Measurements from ENCODE around the gene TFR2. TPM values are rescaled to one million over a fixed set of nuclear protein-coding genes. Genes with fewer than 3 reads are reported as not detected.

TFR2 gene
- total and polyA plus RNA-seq, 9 donors, result 0.22 to 2.2 (median 0.81) TPM

DNA sequence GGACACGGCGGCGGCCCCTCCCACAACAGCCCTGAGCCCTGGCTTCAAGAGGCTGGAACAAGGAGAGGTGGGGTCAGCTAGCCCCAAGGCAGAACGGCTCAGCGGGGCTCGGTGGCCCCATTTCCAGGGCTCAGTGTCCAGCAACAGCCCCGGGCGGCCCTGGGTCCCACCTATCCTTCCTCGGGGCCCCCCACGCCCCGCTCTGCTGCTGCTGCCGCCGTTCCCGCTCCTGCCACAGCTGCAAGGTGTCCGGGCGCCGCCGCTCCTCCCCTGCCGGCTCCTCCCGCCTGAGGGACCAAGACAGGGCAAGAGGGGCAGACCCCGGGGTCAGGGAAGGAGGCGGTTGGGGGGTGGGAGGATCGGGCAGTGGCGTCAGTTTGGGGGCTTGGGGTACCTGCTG is 64.2 kb downstream of the TFR2 start:
- Histone ChIP-seq H3K9me3 (replicated peaks; ENCODE audit: control insufficient read depth, low read depth, low read length) (no peaks in the 10 kb centered on the region), H3K27ac (ENCODE audit: low read length) (no peak overlapping the region), H3K4me1 (ENCODE audit: control insufficient read depth, insufficient read depth, low read length) (no peaks in the 10 kb centered on the region), H3K36me3 (ENCODE audit: control insufficient read depth, insufficient read depth, low read length) (peaks cover 80% of the 10 kb centered on the region), H3K4me3 (ENCODE audit: low read length) (no peak overlapping the region), H3K27me3 (ENCODE audit: control insufficient read depth, insufficient read depth, low read length) (peaks cover 7% of the 10 kb centered on the region)
- DNase-seq, result no peak
- WGBS (ENCODE audit: insufficient coverage), result 89% methylated on average over 12 of the region's 24 CpGs

DNA sequence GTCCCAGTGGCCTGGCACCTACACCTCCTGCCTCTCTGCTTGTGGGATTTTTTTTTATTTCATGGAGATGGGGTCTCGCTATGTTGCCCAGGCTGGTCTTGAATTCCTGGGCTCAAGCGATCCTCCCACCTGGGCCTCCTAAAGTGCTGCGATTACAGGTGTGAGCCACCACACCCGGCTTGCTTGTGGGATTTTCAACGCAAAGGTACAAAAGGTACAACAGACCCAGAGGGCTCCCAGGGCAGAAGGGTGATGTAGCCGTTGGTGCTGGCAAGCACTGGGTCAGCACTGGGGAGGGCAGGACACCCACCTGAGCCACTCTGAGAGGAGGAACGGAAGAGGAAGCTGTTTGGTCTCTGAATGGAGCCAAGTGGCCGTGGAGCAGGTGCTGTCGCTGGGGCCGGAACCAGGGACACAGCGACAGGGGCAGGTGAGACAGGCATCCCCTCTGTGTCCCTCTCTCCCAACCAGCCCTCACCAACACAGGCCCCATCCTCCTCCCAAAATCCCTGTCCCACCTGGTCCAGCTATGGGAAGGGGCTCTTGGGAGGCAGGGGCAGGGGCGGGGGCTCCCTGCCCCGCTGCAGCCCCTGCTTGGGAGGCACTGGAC is 64.9 kb downstream of the TFR2 start:
- peaks cover 74% of the 10 kb centered on the region for H3K36me3 ChIP-seq (ENCODE audit: control insufficient read depth, insufficient read depth, low read length)
- peaks cover 12% of the 10 kb centered on the region for H3K27me3 ChIP-seq (ENCODE audit: control insufficient read depth, insufficient read depth, low read length)
- H3K4me1 ChIP-seq (ENCODE audit: control insufficient read depth, insufficient read depth, low read length), result no peaks in the 10 kb centered on the region
- 82% methylated on average over 8 of the region's 13 CpGs for WGBS (ENCODE audit: insufficient coverage)
- no peaks in the 10 kb centered on the region for H3K9me3 ChIP-seq (replicated peaks; ENCODE audit: control insufficient read depth, low read depth, low read length)
- no peak overlapping the region for H3K27ac ChIP-seq (ENCODE audit: low read length)
- no peak for DNase-seq
- no peak overlapping the region for H3K4me3 ChIP-seq (ENCODE audit: low read length)

DNA sequence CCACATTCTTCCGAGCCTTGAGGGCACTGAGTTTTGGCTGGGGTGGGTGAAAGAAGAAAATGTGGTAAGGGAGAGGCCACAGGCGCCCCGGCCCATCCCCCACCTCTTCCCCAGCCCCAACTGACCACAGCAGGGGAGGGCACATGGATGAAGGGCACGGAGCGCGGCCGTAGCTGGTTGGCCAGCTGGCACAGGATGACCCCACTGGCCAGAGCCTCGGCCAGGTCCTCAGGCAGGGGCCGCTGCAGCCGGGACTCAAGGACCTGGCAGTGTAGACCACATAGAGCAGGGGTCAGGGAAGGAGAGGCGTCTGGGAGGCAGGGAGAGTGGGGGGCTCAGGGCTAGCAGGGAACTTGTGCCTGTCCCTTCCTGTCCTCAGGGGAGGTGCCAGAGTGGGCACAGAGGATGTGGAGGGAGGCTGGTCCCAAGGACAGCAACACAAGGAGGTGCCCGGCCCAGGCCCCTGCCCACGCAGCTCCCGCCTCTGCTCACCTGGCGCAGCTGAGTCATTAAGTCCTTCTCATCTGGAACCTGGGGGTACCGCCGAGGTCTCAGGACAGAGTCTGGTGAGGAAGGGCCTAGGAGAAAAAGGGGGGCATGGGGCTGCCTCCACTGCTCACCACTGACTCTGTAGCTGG is 65.5 kb downstream of the TFR2 start:
- H3K9me3 ChIP-seq (replicated peaks; ENCODE audit: control insufficient read depth, low read depth, low read length), result no peaks in the 10 kb centered on the region
- peaks cover 18% of the 10 kb centered on the region for H3K27me3 ChIP-seq (ENCODE audit: control insufficient read depth, insufficient read depth, low read length)

DNA sequence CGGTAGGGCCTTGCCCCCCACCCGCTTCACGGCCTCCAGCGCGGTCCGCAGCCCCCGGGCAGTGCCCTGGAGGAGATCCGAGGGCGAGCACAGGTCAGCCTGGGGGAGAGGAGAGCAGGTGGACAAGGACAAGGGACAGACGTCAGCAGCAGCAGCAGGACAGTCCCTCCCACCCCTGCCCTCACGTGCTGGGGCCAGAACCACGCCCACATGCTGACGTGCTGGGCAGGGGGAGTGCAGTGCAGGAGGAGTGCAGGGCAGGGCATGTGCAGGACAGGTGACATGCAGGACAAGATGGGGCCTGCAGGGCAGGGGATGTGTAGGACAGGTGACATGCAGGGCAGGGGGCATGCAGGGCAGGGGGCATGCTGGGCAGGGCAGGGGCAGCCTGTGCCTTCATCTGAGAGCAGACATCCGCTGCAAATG is 66.1 kb downstream of the TFR2 start:
- H3K27ac ChIP-seq (ENCODE audit: low read length), result no peak overlapping the region
- no peaks in the 10 kb centered on the region for H3K9me3 ChIP-seq (replicated peaks; ENCODE audit: control insufficient read depth, low read depth, low read length)
- H3K4me1 ChIP-seq (ENCODE audit: control insufficient read depth, insufficient read depth, low read length), result peaks cover 2% of the 10 kb centered on the region
- WGBS (ENCODE audit: insufficient coverage), result 85% methylated on average over 11 of the region's 14 CpGs
- DNase-seq, result peak; percentile 5
- no peak overlapping the region for H3K4me3 ChIP-seq (ENCODE audit: low read length)
- H3K27me3 ChIP-seq (ENCODE audit: control insufficient read depth, insufficient read depth, low read length), result peaks cover 25% of the 10 kb centered on the region
- H3K36me3 ChIP-seq (ENCODE audit: control insufficient read depth, insufficient read depth, low read length), result peaks cover 62% of the 10 kb centered on the region

More for the DNA sequence above, 65.5 kb downstream of the TFR2 start:
- 88% methylated on average over 9 of the region's 17 CpGs for WGBS (ENCODE audit: insufficient coverage)
- H3K4me3 ChIP-seq (ENCODE audit: low read length), result no peak overlapping the region
- H3K4me1 ChIP-seq (ENCODE audit: control insufficient read depth, insufficient read depth, low read length), result no peaks in the 10 kb centered on the region
- no peak for DNase-seq
- peaks cover 68% of the 10 kb centered on the region for H3K36me3 ChIP-seq (ENCODE audit: control insufficient read depth, insufficient read depth, low read length)
- no peak overlapping the region for H3K27ac ChIP-seq (ENCODE audit: low read length)

DNA sequence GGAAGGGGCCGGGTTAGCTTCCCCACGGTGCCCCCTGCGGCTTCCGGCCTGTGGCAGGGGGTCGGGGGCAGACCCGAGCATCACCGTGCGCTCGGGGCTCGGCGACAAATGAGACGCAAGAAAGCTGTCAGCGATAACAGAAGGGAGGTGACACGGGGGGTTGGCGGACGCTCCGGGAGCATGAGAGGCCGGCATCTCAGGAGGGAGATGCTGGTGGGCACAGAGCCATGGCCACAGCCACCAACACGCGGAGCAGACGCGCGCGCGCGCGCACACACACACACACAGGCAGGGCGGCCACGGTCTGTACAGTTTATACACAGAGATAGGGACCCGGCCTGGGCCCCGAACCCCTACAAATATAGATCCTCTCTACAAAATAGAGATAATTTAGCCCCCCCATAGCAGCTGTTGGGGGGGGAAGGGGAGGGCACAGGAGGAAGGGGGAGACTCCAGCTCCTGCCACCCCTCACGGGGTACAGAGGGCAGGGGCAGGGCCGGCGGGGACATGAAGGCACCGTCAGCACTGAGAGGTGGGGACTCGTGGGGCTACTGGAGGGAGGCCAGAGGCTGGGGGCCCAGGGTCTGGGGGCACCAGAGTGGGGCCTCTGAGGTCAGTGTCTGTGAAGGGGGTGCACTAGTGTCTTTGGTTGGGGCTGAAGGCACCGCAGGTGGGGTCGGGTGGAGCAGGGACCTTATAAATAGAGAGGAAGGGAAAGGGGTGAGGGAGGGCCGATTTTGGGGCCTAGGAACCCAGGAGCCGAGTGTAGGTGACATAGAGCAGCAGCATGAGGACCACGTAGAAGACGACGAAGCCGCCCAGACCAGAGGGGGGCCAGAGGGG is 66.8 kb downstream of the TFR2 start:
- H3K4me1 ChIP-seq (ENCODE audit: control insufficient read depth, insufficient read depth, low read length), result peaks cover 9% of the 10 kb centered on the region
- H3K9me3 ChIP-seq (replicated peaks; ENCODE audit: control insufficient read depth, low read depth, low read length), result no peaks in the 10 kb centered on the region
- WGBS (ENCODE audit: insufficient coverage), result 85% methylated on average over 21 of the region's 44 CpGs
- H3K4me3 ChIP-seq (ENCODE audit: low read length), result no peak overlapping the region
- H3K27ac ChIP-seq (ENCODE audit: low read length), result no peak overlapping the region
- peaks cover 55% of the 10 kb centered on the region for H3K36me3 ChIP-seq (ENCODE audit: control insufficient read depth, insufficient read depth, low read length)
- DNase-seq, result no peak
- peaks cover 31% of the 10 kb centered on the region for H3K27me3 ChIP-seq (ENCODE audit: control insufficient read depth, insufficient read depth, low read length)

DNA sequence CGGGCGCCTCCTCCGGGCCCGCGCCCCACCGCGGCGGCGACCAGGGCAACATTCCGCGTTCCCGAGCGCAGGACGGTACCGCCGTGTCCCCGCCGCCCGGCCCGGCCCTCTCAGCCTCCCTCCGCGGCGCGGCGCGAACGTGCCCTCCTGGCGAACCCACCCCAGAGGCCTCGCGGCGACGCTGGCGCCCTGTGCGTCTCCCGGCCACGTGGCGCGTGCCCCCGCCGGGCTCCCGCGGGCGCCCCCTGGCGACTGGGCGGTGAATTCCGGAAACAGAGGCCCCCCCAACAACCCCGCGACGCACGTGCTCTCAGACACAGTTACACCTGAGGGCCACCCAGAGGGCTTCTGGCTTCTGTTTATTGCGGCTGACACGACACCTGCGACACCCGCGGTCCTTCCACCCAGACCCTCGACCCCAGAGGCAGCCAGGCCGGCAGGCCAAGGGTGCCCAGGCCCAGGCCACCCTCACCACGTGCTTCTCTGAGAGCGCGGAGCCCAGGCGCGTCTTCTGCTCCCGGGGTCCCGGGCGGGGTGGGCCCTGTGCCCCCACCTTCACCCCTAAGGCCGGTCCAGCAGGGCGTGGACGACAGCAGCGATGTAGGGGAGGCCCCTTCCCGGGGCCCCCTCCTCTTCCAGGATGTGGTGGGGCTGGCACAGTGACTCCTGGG is 67.5 kb downstream of the TFR2 start, which contains the start of gene SAP25:
TSS of gene SAP25 (minus strand) at position 210 of the 671 bp plus-strand sequence. CDS start at position 52, 158 bp downstream.
- Histone ChIP-seq H3K4me3 (ENCODE audit: low read length) (no peak within 1 kb of the TSS), H3K27ac (ENCODE audit: low read length) (no peak within 1 kb of the TSS), H3K9me3 (replicated peaks; ENCODE audit: control insufficient read depth, low read depth, low read length) (no peaks in the 10 kb centered on the region), H3K27me3 (ENCODE audit: control insufficient read depth, insufficient read depth, low read length) (peaks cover 39% of the 10 kb centered on the region), H3K36me3 (ENCODE audit: control insufficient read depth, insufficient read depth, low read length) (peaks cover 49% of the 10 kb centered on the region), H3K4me1 (ENCODE audit: control insufficient read depth, insufficient read depth, low read length) (peaks cover 14% of the 10 kb centered on the region)
- 86% methylated on average over 55 of the region's 70 CpGs for WGBS (ENCODE audit: insufficient coverage)
- DNase-seq, result no peak

DNA sequence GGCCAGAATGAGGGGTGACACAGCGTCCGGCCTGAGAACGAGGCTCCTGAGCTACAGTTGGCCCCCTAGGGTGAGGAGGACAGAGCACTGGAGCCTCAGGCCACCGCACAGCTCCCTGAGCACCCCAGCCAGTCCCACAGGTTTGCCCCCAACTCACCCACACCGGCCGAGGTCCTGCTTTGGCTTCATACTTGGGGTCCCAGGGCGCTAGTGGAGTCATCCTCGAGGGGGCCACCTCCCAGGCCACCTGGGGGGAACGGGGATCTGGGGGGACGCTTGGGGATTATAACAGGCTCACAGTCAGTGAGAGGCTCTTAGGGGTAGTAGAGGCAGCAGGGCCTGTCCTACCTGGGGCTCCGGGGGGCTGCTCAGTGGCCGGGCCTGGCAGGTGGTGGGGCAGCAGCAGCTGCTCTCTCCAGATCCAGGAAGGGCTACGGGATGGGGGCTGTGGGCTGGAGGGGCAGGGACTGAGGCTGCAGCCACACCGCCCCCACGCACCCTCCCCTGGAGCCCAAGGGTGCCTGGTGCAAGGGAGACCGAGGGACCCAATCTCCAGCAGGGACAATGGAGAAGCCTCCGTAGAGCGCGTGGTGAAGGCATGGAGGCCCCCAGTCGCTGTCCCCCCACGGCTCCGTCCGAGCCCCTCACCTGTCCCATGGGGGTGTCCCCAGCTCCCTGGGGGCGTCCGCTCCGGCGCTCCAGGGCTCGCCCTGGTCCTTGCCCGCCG is 68.2 kb downstream of the TFR2 start:
- no peak for DNase-seq
- Histone ChIP-seq H3K9me3 (replicated peaks; ENCODE audit: control insufficient read depth, low read depth, low read length) (no peaks in the 10 kb centered on the region), H3K4me3 (ENCODE audit: low read length) (no peak overlapping the region), H3K27me3 (ENCODE audit: control insufficient read depth, insufficient read depth, low read length) (peaks cover 41% of the 10 kb centered on the region), H3K27ac (ENCODE audit: low read length) (no peak overlapping the region), H3K4me1 (ENCODE audit: control insufficient read depth, insufficient read depth, low read length) (peaks cover 14% of the 10 kb centered on the region), H3K36me3 (ENCODE audit: control insufficient read depth, insufficient read depth, low read length) (peaks cover 43% of the 10 kb centered on the region)
- 91% methylated on average over 26 of the region's 30 CpGs for WGBS (ENCODE audit: insufficient coverage)

DNA sequence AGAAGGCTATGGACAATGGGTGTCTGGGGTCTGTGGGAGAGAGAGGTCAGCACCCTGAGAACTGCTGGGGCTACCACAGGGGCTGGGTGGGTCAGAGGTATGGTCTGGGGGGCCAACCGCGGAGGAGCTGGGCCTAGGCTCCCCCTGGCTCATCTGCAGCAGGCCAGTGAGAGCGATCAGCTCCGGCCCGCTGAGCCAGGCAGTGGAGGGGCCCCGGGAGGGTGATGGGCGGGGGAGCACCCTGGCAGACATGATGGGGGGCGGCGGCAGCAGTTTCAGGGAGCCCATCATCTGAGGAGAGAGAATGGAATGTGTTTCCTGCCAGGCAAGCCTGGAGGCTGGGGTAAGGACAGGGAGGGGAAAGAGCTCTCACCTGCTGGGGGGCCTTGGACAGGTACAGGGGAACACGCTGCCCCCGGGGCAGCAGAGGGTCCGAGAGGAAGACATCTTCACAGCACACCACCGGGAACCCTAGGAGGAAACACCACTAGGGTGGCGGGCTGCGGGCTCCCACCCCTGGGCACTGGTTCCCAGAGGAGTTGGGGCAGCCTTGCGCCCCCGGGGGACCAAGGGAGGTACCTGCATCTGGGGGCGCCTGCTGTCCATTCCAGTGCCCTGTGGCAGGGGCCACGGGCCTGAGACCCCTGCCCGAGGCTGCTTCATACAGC is 68.9 kb downstream of the TFR2 start:
- Histone ChIP-seq H3K36me3 (ENCODE audit: control insufficient read depth, insufficient read depth, low read length) (peaks cover 36% of the 10 kb centered on the region), H3K4me3 (ENCODE audit: low read length) (no peak overlapping the region), H3K27me3 (ENCODE audit: control insufficient read depth, insufficient read depth, low read length) (peaks cover 41% of the 10 kb centered on the region), H3K4me1 (ENCODE audit: control insufficient read depth, insufficient read depth, low read length) (peaks cover 14% of the 10 kb centered on the region), H3K27ac (ENCODE audit: low read length) (no peak overlapping the region), H3K9me3 (replicated peaks; ENCODE audit: control insufficient read depth, low read depth, low read length) (no peaks in the 10 kb centered on the region)
- DNase-seq, result no peak
- 69% methylated on average over 12 of the region's 20 CpGs for WGBS (ENCODE audit: insufficient coverage)

DNA sequence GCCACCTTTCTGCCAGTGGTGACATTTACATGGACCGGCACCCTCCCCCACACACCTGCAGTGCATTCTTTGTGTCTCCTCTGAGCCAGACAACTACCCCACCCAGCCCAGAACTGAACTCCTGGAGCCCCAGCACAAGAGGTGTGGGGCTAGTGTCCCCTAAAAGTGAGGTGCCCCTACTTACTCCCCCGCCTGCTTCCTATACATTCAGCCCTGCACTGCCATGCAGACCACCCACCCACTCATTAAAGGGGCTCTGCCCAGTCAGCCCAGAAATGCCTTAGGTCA is 69.6 kb downstream of the TFR2 start:
- 100% methylated on average over 2 of the region's 2 CpGs for WGBS (ENCODE audit: insufficient coverage)
- H3K4me1 ChIP-seq (ENCODE audit: control insufficient read depth, insufficient read depth, low read length), result peaks cover 14% of the 10 kb centered on the region
- no peak overlapping the region for H3K27ac ChIP-seq (ENCODE audit: low read length)
- no peak overlapping the region for H3K4me3 ChIP-seq (ENCODE audit: low read length)
- no peak for DNase-seq
- no peaks in the 10 kb centered on the region for H3K9me3 ChIP-seq (replicated peaks; ENCODE audit: control insufficient read depth, low read depth, low read length)
- peaks cover 41% of the 10 kb centered on the region for H3K27me3 ChIP-seq (ENCODE audit: control insufficient read depth, insufficient read depth, low read length)
- H3K36me3 ChIP-seq (ENCODE audit: control insufficient read depth, insufficient read depth, low read length), result peaks cover 29% of the 10 kb centered on the region

Measured in muscle of leg (tissue), 11 donors.